ENCODE measurements around the gene TRUB1.

- TF ChIP-seq, protein P1, sequence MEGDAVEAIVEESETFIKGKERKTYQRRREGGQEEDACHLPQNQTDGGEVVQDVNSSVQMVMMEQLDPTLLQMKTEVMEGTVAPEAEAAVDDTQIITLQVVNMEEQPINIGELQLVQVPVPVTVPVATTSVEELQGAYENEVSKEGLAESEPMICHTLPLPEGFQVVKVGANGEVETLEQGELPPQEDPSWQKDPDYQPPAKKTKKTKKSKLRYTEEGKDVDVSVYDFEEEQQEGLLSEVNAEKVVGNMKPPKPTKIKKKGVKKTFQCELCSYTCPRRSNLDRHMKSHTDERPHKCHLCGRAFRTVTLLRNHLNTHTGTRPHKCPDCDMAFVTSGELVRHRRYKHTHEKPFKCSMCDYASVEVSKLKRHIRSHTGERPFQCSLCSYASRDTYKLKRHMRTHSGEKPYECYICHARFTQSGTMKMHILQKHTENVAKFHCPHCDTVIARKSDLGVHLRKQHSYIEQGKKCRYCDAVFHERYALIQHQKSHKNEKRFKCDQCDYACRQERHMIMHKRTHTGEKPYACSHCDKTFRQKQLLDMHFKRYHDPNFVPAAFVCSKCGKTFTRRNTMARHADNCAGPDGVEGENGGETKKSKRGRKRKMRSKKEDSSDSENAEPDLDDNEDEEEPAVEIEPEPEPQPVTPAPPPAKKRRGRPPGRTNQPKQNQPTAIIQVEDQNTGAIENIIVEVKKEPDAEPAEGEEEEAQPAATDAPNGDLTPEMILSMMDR (conservative IDR thresholded peaks at IDR 0.05; ENCODE audit: low read depth, low read length), result no peak
- TF ChIP-seq EZH2 (IDR thresholded peaks at IDR 0.05; ENCODE audit: borderline replicate concordance, low read depth, low read length, poor library complexity, severe bottlenecking), result no peak
These were observed 58.5 kb downstream of the TRUB1 start for GRCh38 chr10:114996542-114996941.

All from A673 (cell line).